Kidney (tissue), 14 donors: ENCODE data around the gene RTL1. TPM values are rescaled to one million over a fixed set of nuclear protein-coding genes. Genes with fewer than 3 reads are reported as not detected.

ENCODE experiments used
- DNase-seq, 5 donors: peaks; one replicate each; pipeline ENCODE4 v3.0.0-alpha.2; 2013 to 2020
- FAIRE-seq: peaks from 2 replicates; lab custom pipeline; 2012; peaks lifted over from hg19 to GRCh38; lab: Jason Lieb, UNC
- H3K27ac ChIP-seq, 2 donors: one replicate each; pipeline ENCODE4 v1.7.0; 2013; ENCODE audit warnings: low read depth in 2 of 2, low read length in 2 of 2, inconsistent platforms in 1 of 2
- H3K27me3 ChIP-seq: one replicate; pipeline ENCODE4 v1.7.1; 2013; ENCODE audit warnings: low read length, inconsistent platforms; ENCODE audit not compliant: control insufficient read depth, insufficient read depth
- H3K36me3 ChIP-seq, 3 donors: one replicate each; pipeline versions ENCODE4 v1.7.0 to v1.7.1; 2013; ENCODE audit warnings: low read length in 3 of 3, control low read depth in 1 of 3, inconsistent platforms in 1 of 3; ENCODE audit not compliant: insufficient read depth in 3 of 3, control insufficient read depth in 2 of 3
- H3K4me1 ChIP-seq, 3 donors: one replicate each; pipeline versions ENCODE4 v1.7.0 to v1.7.1; 2013; ENCODE audit warnings: low read length in 3 of 3, inconsistent platforms in 1 of 3, low read depth in 1 of 3; ENCODE audit not compliant: control insufficient read depth in 2 of 3, insufficient read depth in 2 of 3
- H3K4me3 ChIP-seq, 3 donors: one replicate each; pipeline versions ENCODE4 v1.7.0 to v1.8.1; 2013; ENCODE audit warnings: low read length in 3 of 3, control low read depth in 1 of 3, inconsistent platforms in 1 of 3
- H3K9ac ChIP-seq, 3 donors: one replicate each; pipeline versions ENCODE4 v1.7.0 to v1.7.1; 2013; ENCODE audit warnings: low read length in 3 of 3, control low read depth in 1 of 3, inconsistent platforms in 1 of 3
- H3K9me3 ChIP-seq, 3 donors: one replicate each; pipeline versions ENCODE4 v1.7.0 to v1.7.1; 2013; ENCODE audit warnings: low read length in 3 of 3, control low read depth in 1 of 3, inconsistent platforms in 1 of 3; ENCODE audit not compliant: control insufficient read depth in 2 of 3, insufficient read depth in 1 of 3
- CTCF ChIP-seq: IDR thresholded peaks from 3 replicates; pipeline ENCODE4 v1.5.1; 2012; ENCODE audit warnings: mild to moderate bottlenecking, moderate library complexity, borderline replicate concordance; ENCODE audit not compliant: insufficient read depth; ENCODE audit errors: extremely low read depth
- intact Hi-C: fragments of 100-400 bp; cut with DNase I; formaldehyde crosslinking; loops from one replicate; pipeline ENCODE4 v1.11.1; 2022
- polyA plus RNA-seq: library from polyadenylated mRNA; stranded (reverse); fragments of 350-450 nt; fragmentation: Illumina TruSeq; extraction: RNeasy Lipid Tissue Mini Kit (QIAGEN cat#74804); gene quantifications from one replicate; pipeline ENCODE4 v1.2.3, GENCODE V29; 2014; ENCODE audit warnings: low read depth, low replicate concordance; ENCODE audit not compliant: insufficient read depth
- total RNA-seq: library from RNA; stranded (reverse); fragmentation: NEBNext Ultra II Directional; extraction: Animal tissue kit (Norgen Biotek cat#: 25700); gene quantifications from one replicate; pipeline ENCODE4 v1.2.1, GENCODE V29; 2021
- donor health status: control.
- donor health status: control.
- donor health status: control.
- donor health status: control.
- donor health status: control.
- donor health status: DM: yes; HTN: yes; CAD: no.
- donor health status: Normal renal cell carcinoma (clear cell type).

RTL1 gene
- total and polyA plus RNA-seq, 2 donors from 2014 or later, result not detected

GRCh38 chr14:100883789-100884101 lies 19.8 kb downstream of the RTL1 start:
- intact Hi-C loops, result no loop called here
- DNase-seq (peak in 1 of 5 donors; percentile 30), FAIRE-seq (no peak)
- H3K9ac ChIP-seq, result no peak overlapping the region
- no peaks in the 10 kb centered on the region for H3K36me3 ChIP-seq
- TF ChIP-seq CTCF, result no peak
- H3K4me3 ChIP-seq, result no peak overlapping the region
- H3K27ac ChIP-seq, result no peak overlapping the region
- H3K4me1 ChIP-seq, result no peaks in the 10 kb centered on the region
- peaks cover 0 to 3% (median 0%) of the 10 kb centered on the region in 3 donors for H3K9me3 ChIP-seq
- no peaks in the 10 kb centered on the region for H3K27me3 ChIP-seq

DNA sequence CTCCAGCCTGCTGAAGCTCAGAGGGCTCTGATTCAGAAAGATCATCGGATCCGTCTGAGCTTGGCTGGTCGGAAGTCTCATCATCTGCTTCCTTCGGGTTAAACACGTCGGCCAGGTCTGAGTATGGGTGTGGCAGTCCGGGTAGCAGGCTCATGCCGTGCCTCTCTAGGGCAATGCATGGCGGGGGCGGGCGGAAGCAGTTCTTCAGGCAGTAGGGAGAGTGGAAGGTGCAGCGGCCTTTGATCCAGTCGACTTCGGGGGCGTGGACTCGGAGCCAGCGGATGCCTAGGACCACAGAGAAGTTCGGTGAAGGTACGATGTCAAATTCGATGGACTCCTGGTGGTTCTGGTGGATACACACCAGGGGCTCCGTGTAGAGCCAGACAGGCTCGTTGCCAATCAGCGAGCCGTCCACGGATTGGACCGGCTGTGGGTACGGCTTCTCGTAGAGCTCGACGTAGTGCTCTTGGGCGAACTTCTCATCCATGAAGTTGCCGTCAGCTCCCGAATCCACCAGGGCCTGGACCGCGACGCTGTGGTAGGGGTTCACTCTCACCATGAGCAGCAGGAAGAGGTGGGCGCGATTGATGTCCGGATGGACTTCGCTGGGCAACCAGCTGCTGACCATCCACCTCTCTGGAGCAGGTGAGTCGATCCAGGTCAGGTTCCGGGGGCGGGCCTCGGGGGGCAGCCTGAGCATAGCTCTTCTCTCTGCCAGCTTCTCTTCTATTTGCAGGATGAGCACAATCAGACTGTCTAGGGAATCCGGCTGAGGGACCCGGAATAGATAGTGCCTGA lies 20.3 kb downstream of the RTL1 start:
- no peaks in the 10 kb centered on the region for H3K4me1 ChIP-seq
- no peak overlapping the region for H3K27ac ChIP-seq
- no peaks in the 10 kb centered on the region for H3K27me3 ChIP-seq
- no peak overlapping the region for H3K9ac ChIP-seq
- H3K4me3 ChIP-seq, result no peak overlapping the region
- H3K9me3 ChIP-seq, result peaks cover 0 to 3% (median 0%) of the 10 kb centered on the region in 3 donors
- no peak for FAIRE-seq
- intact Hi-C loops, result no loop called here
- DNase-seq, result peak in 1 of 5 donors; percentile 55
- H3K36me3 ChIP-seq, result no peaks in the 10 kb centered on the region
- TF ChIP-seq CTCF, result no peak

- Histone ChIP-seq H3K27ac (no peak overlapping the region), H3K4me1 (no peaks in the 10 kb centered on the region), H3K9me3 (peaks cover 0 to 3% (median 0%) of the 10 kb centered on the region in 3 donors), H3K4me3 (no peak overlapping the region), H3K27me3 (no peaks in the 10 kb centered on the region), H3K36me3 (no peaks in the 10 kb centered on the region), H3K9ac (no peak overlapping the region)
- FAIRE-seq, result no peak
- DNase-seq, result peak in 1 of 5 donors; percentile 67
- no peak for TF ChIP-seq CTCF
- intact Hi-C loops, result no loop called here
Observed at GRCh38 chr14:100882026-100882967, 21.2 kb downstream of the RTL1 start.
